LHCN-M2 (cell line): ENCODE data around the gene ASB4. TPM values are rescaled to one million over a fixed set of nuclear protein-coding genes. Genes with fewer than 3 reads are reported as not detected.
"Not testable (repeated sequence)": the region's sequence is repeated elsewhere in the genome, so short reads cannot be mapped to it uniquely, and the experiment has no call there.

ENCODE experiments used
- DNase-seq: peaks from one replicate; pipeline ENCODE4 v3.0.0-alpha.2; 2012; ENCODE audit warnings: low read depth
- polyA plus RNA-seq: library from polyadenylated mRNA; unstranded; fragments of >200 nt; gene quantifications from one replicate; pipeline ENCODE4 v1.2.1, GENCODE V29; 2012; ENCODE audit warnings: missing spikeins
- total RNA-seq: library from RNA; depleted of rRNA; stranded (reverse); fragments of >200 nt; gene quantifications from 2 replicates; pipeline ENCODE4 v1.2.3, GENCODE V29; 2014; rRNA removed

Gene ASB4
- under 0.01 and 0.06 TPM in 2 replicates for total RNA-seq
- polyA plus RNA-seq: not detected

GRCh38 chr7:95485391-95486123 lies at the start of gene ASB4:
TSS of gene ASB4 (plus strand) at chr7:95485943. CDS start at chr7:95485972, 29 bp downstream.
- DNase-seq: no peak

- peak; percentile 43 for DNase-seq
Observed at GRCh38 chr7:95436407-95436806, 49.3 kb upstream of the ASB4 start.

- DNase-seq: no peak
Observed at GRCh38 chr7:95440394-95441038, 45.2 kb upstream of the ASB4 start.

GRCh38 chr7:95441042-95441823 lies 44.5 kb upstream of the ASB4 start:
- no peak for DNase-seq

GRCh38 chr7:95444796-95445195 lies 40.9 kb upstream of the ASB4 start:
- no peak for DNase-seq

- DNase-seq: no peak
Observed at GRCh38 chr7:95446618-95447017, 39.1 kb upstream of the ASB4 start.

GRCh38 chr7:95454438-95455045 lies 31.2 kb upstream of the ASB4 start:
- DNase-seq: no peak

GRCh38 chr7:95457947-95458346 lies 27.8 kb upstream of the ASB4 start:
- no peak for DNase-seq

- not testable (repeated sequence) for DNase-seq
Observed at GRCh38 chr7:95460653-95461052, 25.1 kb upstream of the ASB4 start.

GRCh38 chr7:95467912-95468607 lies 17.7 kb upstream of the ASB4 start:
- DNase-seq: no peak

- DNase-seq: no peak
Observed at GRCh38 chr7:95469187-95469586, 16.6 kb upstream of the ASB4 start.

- DNase-seq: no peak
Observed at GRCh38 chr7:95469848-95470247, 15.9 kb upstream of the ASB4 start.

GRCh38 chr7:95470452-95470851 lies 15.3 kb upstream of the ASB4 start:
- peak; percentile 89 for DNase-seq

- no peak for DNase-seq
Observed at GRCh38 chr7:95471071-95471470, 14.7 kb upstream of the ASB4 start.

GRCh38 chr7:95472581-95473161 lies 13.1 kb upstream of the ASB4 start:
- peak; percentile 66 for DNase-seq

GRCh38 chr7:95473276-95473985 lies 12.3 kb upstream of the ASB4 start:
- DNase-seq: peak; percentile 80

GRCh38 chr7:95476072-95476847 lies 9.5 kb upstream of the ASB4 start:
- peak; percentile 94 for DNase-seq

GRCh38 chr7:95476904-95477594 lies 8.7 kb upstream of the ASB4 start:
- DNase-seq: peak; percentile 91
